Right ventricle myocardium inferior (tissue), 1 donor: ENCODE results near the gene SMU1. TPM values are rescaled to one million over a fixed set of nuclear protein-coding genes. Genes with fewer than 3 reads are reported as not detected.

Experiments used
- ATAC-seq: fragments of 200-7000 bp; cut with Tn5 transposase; one replicate; pipeline ENCODE4 v1.9.1; 2020; ENCODE audit warnings: mild to moderate bottlenecking, moderate library complexity
- DNase-seq: peaks from one replicate; pipeline ENCODE4 v3.0.0; 2021; ENCODE audit errors: missing footprints
- intact Hi-C: fragments of 100-400 bp; cut with DNase I; formaldehyde crosslinking; loops from one replicate; pipeline ENCODE4 v1.11.0; 2022
- long read RNA-seq: library from polyadenylated mRNA; unstranded; transcript quantifications from one replicate; pipeline ENCODE4 v2.0.0, GENCODE V29; 2021
- total RNA-seq: library from RNA; stranded (reverse); fragmentation: NEBNext Ultra II Directional; extraction: Animal tissue kit (Norgen Biotek cat#: 25700); gene quantifications from one replicate; pipeline ENCODE4 v1.2.1, GENCODE V29; 2021
- donor health status: DM: no; HTN: yes; CAD: no; lungs with severe emphysema.

The SMU1 gene
- total RNA-seq = 15.2 TPM
- long read RNA-seq, full-length matches to known transcripts = 35 of 36 reads
- long read RNA-seq, partial matches to known transcripts = 0 of 36 reads
- long read RNA-seq, other reads (novel, unspliced or antisense) = 1 of 36 reads

DNA sequence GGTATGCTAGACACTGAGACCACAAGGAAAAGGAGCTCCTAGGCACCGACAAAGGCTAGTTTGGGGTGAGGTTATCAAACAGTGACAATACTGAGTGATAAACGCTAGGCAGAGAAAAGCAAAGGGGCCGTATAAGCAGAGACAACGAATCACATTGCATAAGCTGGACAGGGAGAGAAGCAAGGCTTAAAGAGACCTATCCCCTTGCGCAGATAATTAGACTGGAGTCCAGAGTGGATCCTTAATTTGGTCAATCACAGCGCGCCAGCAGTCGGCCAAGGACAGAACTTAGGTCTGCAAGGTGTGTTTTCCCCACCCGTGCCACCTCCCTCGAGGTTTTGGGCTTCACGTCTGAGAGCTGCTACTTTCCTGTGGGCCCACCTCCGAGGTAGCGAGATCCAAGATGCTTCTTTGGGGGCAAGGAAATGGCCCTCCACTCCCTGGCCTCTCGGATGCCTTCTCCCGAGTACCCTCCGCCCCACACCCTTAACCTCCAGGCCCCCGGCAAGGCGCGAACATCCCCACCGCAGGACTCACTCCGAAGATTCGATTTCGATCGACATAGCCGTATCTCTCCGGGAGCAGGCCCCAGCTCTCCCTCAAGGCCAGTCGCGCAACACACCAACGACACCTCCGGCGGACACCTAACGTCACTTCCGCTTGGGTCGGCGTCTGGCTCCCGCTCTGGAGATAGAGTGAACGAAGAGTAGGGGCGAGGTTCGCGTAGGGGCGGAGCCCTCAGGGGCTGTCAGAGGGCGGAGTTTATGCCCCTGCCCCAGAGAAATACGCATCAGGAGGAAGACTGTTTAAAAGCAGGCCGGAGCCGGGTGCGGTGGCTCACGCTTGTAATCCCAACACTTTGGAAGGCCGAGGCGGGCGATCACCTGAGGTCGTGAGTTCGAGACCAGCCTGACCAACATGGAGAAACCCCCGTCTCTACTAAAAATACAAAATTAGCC, at the start of gene SMU1:
Gene SMU1, minus strand, starts transcription at position 629 of the 959 bp plus-strand sequence. Its CDS starts 66 bp downstream, at position 563.
- ATAC-seq = peak; percentile 99
- DNase-seq = peak; percentile 99
- intact Hi-C loops = loop anchor here (2.0 kb wide), 1 partner anchor 32 kb away; no protein-coding TSS in a partner anchor

DNA sequence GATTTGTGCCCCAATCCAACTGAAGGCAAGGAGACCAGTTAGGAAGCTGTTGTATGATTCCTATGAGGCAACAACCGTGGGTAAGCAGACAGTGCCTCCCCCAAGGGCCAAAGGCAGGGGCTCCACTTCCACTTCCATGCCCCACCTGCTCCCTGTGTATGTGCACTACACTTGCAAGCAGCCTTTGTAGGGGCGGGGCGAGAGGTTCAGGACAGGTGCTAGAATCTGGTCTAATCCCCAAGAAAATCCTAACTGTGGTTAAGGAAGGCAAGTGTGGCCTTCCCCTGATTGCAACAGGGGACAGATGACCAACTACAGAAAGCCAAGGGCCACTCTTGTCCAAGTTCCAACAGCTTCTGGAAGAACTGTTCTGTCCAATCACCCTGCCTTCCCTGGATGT, 49.0 kb upstream of the SMU1 start:
- intact Hi-C loops = no loop called here
- ATAC-seq (no peak), DNase-seq (no peak)

DNA sequence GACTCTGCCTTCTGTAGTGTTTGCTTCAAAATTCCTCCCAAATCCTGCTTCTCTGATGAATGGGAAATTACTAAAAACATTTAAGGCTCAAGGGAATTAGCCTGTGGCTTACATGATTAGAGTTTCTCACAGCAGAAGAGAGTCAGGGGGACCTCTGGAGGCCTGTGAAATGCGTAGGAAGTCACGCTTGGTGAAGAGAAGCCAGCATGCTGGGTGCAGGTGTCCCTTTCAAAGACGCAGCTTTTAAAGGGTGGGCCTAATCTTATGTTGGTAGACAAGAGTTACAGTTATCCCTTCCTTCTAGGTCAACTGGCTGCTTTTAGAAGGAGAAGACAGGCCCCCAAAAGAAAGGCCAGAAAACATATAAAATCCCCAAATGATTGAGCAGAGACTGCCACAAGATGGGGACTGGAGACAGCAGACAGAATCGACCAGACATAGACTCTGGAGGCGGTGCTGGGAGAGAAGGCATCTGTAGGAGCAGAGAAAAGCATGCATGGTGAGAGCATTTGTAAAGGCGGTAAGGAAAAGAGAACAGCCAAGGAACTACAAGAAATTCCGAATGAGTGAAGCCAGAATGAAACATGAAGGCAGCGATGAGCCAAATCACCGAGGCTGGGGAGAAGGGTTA, 48.4 kb upstream of the SMU1 start:
- DNase-seq (no peak), ATAC-seq (no peak)
- intact Hi-C loops = no loop called here

DNA sequence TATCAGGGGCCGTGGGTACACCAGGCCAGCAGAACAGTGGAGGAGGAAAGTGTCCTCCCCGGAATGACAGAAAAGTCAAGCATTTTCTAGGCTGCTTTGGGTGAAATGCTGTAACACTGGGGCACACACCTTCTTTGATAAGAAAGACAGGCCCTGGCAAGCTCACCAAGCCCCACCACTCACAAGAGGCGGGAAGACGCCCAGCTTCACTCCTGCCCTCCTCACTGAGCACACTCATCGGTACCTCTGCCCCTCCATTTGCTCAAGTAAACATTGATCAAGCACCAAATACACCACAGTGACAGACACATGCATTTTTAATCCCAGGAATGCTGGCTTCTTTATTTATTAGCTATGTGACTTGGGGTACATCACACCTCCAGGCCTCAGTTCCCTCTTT, 47.6 kb upstream of the SMU1 start:
- intact Hi-C loops = no loop called here
- DNase-seq (no peak), ATAC-seq (no peak)

DNA sequence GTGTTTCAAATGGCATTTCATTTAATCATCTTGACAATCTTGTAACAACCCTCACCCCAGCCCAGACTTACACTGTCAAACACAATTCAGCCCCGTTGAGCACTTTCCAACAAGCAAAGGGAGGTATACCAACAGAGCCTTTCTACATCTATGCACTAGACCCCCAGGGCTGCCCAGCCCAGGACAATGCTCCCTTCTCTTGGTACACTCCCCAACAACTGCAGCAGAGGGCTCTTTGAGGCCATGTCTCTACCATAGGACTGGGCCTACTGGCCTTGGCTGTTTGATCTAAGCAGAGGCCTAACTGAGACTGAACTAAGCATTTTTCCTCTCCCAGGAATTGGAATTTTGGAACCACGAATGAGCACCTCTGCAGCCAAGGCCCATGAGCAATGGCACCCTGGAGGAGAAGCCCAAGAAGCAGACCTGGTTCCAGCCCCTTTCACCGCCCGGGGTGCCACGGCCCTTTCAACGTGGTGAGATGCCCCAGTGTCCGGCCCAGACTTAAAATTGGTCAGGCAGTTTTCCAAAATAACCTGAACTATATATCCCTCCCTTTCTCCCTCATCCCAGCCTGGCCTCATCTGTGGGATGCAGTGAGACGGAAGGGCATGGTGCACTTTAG, 47.0 kb upstream of the SMU1 start:
- DNase-seq (no peak), ATAC-seq (no peak)
- intact Hi-C loops = no loop called here

DNA sequence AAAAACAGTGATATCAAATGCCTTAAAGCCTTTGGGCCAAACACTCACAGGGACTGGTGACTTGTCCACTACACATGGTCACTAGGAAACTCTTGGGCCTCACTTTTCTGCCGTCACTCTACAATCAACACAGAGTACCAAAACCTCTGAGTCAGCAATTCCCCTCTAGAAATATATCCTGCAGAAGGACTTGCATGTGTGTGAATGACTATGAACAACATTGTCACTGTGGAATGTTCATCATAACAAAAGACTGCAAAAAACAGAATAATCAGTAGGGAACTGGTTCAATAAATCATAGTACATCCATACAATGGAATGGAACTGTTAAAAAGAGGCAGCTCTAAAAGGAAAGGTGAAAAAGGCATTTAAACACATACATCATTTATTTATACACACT, 44.1 kb upstream of the SMU1 start:
- intact Hi-C loops = no loop called here
- DNase-seq = no peak
- no peak for ATAC-seq

DNA sequence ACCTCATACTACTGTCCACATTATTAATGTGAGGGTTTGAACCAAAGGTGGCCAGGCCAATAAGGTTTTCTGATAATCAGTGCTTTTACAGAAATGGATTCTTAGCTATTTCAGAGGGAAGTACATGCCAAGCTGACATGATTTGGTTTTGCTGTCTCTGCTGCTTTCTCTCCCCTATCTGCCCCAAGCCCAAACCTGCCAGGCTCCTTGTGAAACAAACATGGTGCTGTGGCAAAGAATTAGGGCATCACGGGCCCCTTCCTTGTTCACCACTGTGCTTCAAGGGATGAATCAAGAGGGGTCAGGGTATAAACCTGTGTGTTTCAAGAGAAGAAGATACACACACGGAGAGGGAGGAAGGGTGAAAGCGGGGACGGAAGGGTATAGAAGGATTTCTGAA, 41.3 kb upstream of the SMU1 start:
- DNase-seq = no peak
- ATAC-seq = no peak
- intact Hi-C loops = no loop called here

DNA sequence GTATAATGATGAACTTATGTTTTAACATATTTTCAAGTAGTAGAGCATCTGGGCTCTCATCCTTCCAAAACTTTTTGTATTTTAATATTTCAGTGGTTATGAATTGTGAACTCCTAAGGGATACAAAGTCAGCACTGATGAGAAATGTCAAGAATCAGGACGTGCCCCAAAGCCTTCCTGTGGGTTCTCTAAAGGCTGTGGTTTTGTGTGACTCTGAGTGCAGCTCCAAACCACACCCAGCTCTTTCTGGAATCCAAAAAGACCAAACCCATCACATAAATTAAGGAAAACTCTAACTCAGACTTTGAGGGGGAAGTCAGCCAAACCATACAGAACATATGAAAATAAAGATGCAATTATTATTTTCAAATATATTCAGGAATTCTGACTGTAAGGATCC, 40.8 kb upstream of the SMU1 start:
- intact Hi-C loops = no loop called here
- DNase-seq (no peak), ATAC-seq (peak; percentile 38)

DNA sequence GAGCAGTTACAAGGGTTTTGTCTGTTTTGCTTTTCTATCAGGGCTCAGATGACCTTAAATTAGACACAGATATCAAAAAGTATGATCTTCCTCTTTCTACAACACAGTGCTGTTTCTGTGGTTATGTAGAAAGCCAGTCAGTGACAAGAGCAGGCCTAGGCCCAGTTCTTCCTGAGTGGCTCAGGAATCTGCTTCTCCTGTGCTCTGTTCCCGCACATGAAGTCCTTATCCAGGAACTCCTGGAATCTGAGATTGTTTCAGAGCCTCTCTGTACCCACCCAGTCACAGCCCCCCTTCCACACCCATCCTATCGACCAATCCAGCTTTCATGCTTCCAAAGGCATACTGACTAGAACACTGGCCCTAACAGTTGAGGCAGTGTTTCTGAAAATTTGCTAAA, 40.4 kb upstream of the SMU1 start:
- ATAC-seq (peak; percentile 60), DNase-seq (no peak)
- intact Hi-C loops = no loop called here

DNA sequence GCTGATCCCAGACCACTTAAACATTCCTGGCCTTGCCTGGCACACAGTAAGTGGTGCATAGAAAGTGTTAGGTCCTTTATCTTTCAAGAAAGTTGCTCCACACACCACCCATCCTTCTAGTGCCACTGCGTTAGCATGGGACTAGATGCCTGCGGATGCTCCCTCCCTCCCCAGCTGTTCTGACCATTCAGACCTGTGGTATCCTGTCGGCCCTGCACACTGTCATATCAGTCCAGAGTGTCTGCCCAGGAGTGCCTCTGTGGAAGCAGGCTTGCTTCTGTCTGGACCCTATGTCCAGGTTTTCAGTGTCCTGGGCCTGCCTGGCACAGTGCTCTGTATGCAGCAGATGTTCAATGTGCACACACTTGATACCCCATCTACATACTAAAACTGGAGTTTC, 38.3 kb upstream of the SMU1 start:
- no peak for DNase-seq
- intact Hi-C loops = no loop called here
- no peak for ATAC-seq

DNA sequence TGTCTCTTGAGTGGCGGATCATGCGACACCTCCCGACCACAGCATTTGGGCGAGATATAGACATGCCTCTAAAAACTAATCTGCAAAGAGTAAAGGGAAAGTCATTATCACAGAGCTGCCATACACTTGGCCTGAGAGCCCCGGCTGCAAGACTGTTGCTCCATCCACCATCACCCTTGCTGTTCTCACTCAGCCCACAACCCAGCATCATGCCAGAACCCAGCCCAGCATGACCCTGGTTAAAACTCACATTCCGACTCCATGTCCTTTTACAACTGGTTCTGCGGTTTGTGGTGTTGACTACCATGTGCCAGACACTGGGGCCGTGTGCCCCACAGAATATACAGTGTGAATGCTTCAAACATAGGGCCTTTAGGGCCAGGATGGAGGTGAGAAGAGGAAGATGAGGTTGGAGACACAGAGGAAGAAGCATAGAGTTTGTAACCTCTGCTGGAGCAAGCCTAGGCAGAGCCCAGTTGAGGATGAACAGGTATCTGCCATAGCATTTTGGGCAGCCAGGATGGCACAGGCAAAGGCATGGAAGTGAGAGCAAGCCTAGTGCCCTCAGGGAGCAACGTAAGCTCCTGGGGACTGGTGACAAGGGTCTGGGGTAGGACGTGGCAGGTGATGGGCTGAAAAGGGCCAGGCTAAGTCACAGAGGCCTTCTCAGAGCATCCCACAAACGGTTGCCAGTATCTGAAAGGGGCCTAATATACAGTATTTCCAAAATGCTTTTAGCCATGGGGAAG, 37.5 kb upstream of the SMU1 start:
- intact Hi-C loops = no loop called here
- DNase-seq (no peak), ATAC-seq (no peak)

DNA sequence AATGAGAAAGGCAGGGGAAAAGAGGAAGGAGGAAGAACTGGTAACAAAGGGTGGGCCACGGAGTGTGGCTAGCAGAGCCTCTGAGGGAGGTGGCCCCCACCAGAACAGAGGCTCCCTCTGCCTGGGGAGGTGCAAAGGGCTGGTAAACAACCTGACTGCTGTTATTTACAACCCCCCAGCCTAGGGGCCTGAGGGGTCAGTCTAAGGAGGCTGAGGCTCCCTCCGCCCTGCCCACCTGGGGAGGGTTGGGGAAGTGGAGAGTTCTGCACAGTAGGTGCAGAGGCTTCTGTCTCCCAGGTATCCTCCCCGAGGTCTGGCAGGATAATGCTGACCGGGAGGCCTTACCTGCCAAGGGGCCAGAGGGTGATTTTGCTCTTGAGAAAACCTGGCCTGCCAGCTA, 35.6 kb upstream of the SMU1 start:
- ATAC-seq (no peak), DNase-seq (no peak)
- intact Hi-C loops = no loop called here

DNA sequence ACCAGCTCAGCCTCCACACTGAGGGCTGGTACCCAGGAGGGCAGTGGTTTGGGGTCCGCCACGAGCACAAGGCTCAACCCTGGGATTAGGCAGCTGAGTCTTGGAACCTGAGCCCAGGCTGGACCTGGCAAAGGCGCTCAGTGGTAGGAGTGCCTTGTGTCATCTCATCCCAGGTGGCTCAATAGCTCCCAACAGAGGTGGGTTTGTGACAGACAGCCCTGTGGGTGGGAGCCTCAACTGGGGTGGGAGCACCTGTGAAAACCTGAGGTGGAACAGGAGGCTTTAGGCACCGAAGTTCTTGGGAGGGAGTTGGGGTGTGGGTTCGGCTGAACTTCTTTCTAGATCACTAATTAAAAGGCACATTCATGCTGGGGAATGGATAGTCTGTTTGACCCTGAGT, 35.2 kb upstream of the SMU1 start:
- DNase-seq (no peak), ATAC-seq (no peak)
- intact Hi-C loops = no loop called here

DNA sequence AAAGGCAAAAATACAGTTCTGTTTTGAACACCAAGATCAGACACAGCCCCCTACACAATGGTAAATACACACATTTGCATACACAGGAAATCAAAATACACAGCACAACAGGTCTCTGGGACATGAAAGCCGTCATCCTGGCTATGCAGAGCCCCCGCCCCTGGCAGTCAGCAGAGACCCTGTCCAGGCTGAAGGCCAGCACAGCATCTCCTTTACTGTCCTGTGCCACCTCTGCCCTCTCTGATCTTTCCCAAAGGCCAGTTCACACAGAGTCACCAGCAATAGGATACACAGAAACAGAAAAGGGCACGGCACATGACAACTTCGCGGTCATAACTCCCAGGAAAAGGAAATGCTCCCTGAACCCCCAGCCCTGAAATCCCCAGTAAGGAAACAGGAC, 34.2 kb upstream of the SMU1 start:
- intact Hi-C loops = no loop called here
- DNase-seq = no peak
- no peak for ATAC-seq

DNA sequence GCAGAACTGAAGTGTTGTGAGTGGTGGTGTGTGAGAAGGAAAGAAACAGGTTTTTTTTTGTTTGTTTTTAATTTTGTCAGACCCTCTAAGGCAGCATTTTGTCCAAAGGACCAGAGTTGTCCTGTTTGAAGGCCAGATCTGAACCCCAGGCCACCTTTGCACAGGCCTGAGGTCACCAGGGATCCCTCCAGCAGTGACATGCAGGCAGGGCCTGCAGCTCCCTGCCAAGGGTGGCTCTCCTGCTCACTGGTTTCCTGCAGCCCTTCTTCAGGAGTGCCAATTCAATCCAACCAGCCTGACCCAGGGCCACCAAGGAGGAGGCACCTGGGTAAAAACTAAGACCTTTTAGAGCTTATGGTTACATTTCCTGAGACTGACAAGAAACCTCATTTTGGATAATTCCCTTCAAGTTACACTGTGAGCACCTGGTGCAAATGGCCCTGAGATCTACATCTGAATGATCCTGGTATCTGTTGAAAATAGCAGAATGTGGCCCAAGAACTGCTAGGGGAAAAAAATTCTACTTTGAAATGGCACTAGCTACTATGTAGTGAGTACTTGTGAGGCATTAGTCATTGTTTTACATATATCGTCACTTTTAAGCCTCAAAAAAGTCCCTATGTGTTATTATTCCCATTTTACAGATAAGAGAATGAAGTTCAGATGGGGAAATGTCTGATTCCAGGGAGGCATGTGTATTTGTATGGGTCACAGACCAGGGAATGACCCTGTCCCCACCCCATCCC, 33.5 kb upstream of the SMU1 start:
- ATAC-seq = no peak
- DNase-seq = no peak
- intact Hi-C loops = no loop called here

DNA sequence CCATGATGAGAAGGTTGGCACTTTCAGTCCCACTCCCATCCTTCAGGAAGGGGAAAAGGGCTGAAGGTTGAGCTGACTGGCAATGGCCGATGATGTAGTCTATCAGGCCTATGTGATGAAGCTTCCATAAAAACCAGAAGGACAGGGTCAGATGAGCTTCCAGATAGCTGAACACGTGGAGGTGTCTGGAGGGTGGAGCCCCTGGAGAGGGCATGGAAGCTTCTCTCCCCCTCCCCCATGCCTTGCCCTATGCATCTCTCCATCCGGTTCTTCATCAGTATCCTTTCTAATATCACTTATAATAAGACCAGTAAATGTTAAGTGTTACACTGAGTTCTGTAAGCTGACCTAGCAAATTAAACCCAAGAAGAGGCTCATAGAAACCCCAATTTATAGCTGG, 32.6 kb upstream of the SMU1 start:
- ATAC-seq (no peak), DNase-seq (no peak)
- intact Hi-C loops = no loop called here

DNA sequence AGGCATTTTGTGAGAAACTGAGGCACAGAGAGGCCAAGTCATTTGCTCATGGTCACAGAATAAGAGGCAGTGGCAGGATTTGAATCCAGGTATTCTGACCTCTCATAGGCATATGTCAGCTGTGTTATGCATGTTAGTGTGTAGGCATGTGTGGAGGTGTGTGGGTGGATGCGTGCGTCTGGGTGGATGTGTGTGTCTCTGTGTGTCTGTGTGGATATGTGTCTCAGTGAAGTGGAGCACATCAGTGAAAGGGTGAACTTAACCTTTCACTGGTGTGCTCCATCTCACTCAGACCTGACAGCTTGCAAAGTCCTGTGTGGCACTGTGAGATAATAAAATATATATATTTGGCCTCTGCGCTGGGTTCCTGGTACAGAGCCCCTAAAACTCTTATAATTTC, 32.0 kb upstream of the SMU1 start:
- intact Hi-C loops = no loop called here
- ATAC-seq (peak; percentile 9), DNase-seq (no peak)

DNA sequence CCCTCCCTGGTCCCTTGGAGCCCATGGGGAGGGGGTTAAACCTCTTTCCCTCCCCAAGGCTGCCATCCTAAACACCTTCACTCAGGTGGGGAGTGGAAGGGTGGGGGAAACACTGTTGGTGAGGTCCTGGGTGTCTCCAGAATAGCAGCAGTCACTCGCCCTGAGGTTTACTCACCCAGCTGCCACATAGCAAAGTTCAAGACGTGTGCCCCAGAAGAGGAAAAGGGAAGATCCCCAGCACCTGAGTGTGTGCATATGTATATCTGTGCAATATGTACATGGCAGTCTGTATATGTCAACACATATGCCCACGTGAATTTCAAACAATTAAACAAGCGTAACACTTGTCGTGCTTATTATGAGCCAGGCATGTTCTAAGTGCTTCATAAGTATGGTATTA, 31.3 kb upstream of the SMU1 start:
- intact Hi-C loops = no loop called here
- ATAC-seq (peak; percentile 12), DNase-seq (no peak)
